ENCODE measurements around the gene RYR1.
"Not testable (repeated sequence)": the region's sequence is repeated elsewhere in the genome, so short reads cannot be mapped to it uniquely, and the experiment has no call there.

The RYR1 gene

GRCh38 chr19:38513156-38513555, 79.7 kb downstream of the RYR1 start:
- Mint-ChIP-seq H3K4me3 (peak overlapping the region; percentile 12), H3K4me1 (ENCODE audit: low read depth) (peaks cover 11% of the 10 kb centered on the region)
- H3K9me3 Mint-ChIP-seq (ENCODE audit: low read depth); H3K27me3 Mint-ChIP-seq; H3K27ac Mint-ChIP-seq; H3K36me3 Mint-ChIP-seq: not testable (repeated sequence)

GRCh38 chr19:38513762-38514167, 80.3 kb downstream of the RYR1 start:
- Mint-ChIP-seq H3K27ac (no peak overlapping the region), H3K4me1 (ENCODE audit: low read depth) (peaks cover 10% of the 10 kb centered on the region), H3K36me3 (no peaks in the 10 kb centered on the region)

DNA sequence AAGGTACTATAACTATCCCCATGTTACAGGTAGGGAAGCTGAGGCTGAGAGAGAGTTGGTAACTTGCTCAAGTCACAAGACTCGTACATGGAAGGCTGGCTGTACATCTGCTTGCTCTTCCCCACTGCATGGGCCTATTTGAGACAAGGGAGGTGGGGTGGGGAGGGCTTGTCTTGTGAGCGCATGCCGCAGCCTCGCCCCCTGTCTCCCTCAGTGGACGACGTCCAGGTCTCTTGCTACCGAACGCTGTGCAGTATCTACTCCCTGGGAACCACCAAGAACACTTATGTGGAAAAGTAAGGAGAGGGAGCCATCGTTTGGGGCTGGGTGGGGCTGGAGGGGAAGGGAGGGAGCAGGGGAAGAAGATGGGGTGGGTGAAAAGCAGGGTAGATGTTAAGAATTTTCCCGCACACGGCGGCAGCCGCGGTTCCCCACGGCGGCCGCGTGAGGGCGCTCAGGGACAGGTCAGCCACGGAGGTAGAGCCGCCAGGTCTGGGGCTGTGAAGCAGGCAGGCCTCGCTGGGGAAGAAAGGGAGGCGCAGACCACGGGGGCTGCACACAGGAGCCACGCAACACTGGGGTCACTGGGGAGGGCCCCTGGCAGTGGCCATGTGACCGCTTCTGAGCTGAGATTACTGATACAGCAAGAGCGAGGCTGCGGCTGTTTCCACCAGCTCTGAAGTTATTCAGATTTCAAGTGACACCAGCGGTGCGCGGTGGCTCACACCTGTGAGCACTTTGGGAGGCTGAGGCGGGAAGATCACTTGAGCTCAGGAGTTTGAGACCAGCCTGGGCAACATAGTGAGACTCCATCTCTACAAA, 81.5 kb downstream of the RYR1 start:
- Mint-ChIP-seq H3K27ac (no peak overlapping the region), H3K9me3 (ENCODE audit: low read depth) (no peaks in the 10 kb centered on the region), H3K4me3 (no peak overlapping the region), H3K4me1 (ENCODE audit: low read depth) (peaks cover 10% of the 10 kb centered on the region), H3K36me3 (no peaks in the 10 kb centered on the region), H3K27me3 (no peaks in the 10 kb centered on the region)

More at GRCh38 chr19:38513762-38514167, 80.3 kb downstream of the RYR1 start:
- Mint-ChIP-seq H3K4me3 (no peak overlapping the region), H3K27me3 (no peaks in the 10 kb centered on the region), H3K9me3 (ENCODE audit: low read depth) (no peaks in the 10 kb centered on the region)

GRCh38 chr19:38515896-38516295, 82.4 kb downstream of the RYR1 start:
- peaks cover 10% of the 10 kb centered on the region for H3K4me1 Mint-ChIP-seq (ENCODE audit: low read depth)
- H3K27me3 Mint-ChIP-seq = no peaks in the 10 kb centered on the region
- no peak overlapping the region for H3K4me3 Mint-ChIP-seq
- no peak overlapping the region for H3K27ac Mint-ChIP-seq
- H3K9me3 Mint-ChIP-seq (ENCODE audit: low read depth) = no peaks in the 10 kb centered on the region
- no peaks in the 10 kb centered on the region for H3K36me3 Mint-ChIP-seq

- Mint-ChIP-seq H3K36me3 (no peaks in the 10 kb centered on the region), H3K4me3 (no peak overlapping the region), H3K9me3 (ENCODE audit: low read depth) (no peaks in the 10 kb centered on the region), H3K27me3 (no peaks in the 10 kb centered on the region), H3K4me1 (ENCODE audit: low read depth) (peaks cover 10% of the 10 kb centered on the region), H3K27ac (no peak overlapping the region)
Observed at GRCh38 chr19:38516802-38517201, 83.3 kb downstream of the RYR1 start.

DNA sequence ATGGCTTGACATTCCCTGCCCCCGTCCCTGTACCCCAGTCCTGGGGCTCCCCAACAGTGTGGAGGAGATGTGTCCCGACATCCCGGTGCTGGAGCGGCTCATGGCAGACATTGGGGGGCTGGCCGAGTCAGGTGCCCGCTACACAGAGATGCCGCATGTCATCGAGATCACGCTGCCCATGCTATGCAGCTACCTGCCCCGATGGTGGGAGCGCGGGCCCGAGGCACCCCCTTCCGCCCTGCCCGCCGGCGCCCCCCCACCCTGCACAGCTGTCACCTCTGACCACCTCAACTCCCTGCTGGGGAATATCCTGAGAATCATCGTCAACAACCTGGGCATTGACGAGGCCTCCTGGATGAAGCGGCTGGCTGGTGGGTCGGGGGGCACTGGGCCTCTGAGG, 83.8 kb downstream of the RYR1 start:
- H3K27ac Mint-ChIP-seq = no peak overlapping the region
- no peaks in the 10 kb centered on the region for H3K9me3 Mint-ChIP-seq (ENCODE audit: low read depth)
- no peaks in the 10 kb centered on the region for H3K36me3 Mint-ChIP-seq
- H3K4me3 Mint-ChIP-seq = no peak overlapping the region
- no peaks in the 10 kb centered on the region for H3K27me3 Mint-ChIP-seq
- H3K4me1 Mint-ChIP-seq (ENCODE audit: low read depth) = peaks cover 10% of the 10 kb centered on the region

DNA sequence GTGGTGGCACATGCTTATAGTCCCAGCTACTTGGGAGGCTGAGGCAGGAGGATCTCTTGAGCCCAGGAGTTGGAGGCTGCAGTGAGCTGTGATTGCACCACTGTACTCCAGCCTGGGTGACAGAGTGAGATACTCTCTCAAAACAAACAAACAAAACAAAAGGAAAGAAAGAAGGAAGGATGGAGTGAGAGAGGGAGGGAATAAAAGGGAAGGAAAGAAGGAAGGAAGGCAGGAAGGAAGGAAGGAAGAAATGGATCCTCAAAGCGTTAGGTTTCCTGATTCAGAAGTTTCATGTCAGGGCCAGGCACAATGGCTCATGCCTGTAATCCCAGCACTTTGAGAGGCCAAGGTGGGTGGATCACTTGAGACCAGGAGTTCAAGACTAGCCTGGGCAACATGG, 84.5 kb downstream of the RYR1 start:
- not testable (repeated sequence) for H3K4me1 Mint-ChIP-seq (ENCODE audit: low read depth); H3K27me3 Mint-ChIP-seq; H3K9me3 Mint-ChIP-seq (ENCODE audit: low read depth); H3K27ac Mint-ChIP-seq; H3K36me3 Mint-ChIP-seq; H3K4me3 Mint-ChIP-seq

DNA sequence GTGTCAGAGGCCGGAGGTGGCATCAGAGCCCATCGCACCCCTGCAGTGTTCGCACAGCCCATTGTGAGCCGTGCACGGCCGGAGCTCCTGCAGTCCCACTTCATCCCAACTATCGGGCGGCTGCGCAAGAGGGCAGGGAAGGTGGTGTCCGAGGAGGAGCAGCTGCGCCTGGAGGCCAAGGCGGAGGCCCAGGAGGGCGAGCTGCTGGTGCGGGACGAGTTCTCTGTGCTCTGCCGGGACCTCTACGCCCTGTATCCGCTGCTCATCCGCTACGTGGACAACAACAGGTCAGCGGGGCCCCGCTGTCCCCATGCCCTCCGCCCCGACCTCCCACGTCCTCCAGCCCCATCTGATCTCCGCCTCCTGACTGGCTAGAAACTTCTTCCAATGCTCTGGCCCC, 85.7 kb downstream of the RYR1 start:
- H3K4me1 Mint-ChIP-seq (ENCODE audit: low read depth) = peaks cover 3% of the 10 kb centered on the region
- no peaks in the 10 kb centered on the region for H3K9me3 Mint-ChIP-seq (ENCODE audit: low read depth)
- H3K27ac Mint-ChIP-seq = no peak overlapping the region
- H3K27me3 Mint-ChIP-seq = no peaks in the 10 kb centered on the region
- no peak overlapping the region for H3K4me3 Mint-ChIP-seq
- H3K36me3 Mint-ChIP-seq = no peaks in the 10 kb centered on the region

DNA sequence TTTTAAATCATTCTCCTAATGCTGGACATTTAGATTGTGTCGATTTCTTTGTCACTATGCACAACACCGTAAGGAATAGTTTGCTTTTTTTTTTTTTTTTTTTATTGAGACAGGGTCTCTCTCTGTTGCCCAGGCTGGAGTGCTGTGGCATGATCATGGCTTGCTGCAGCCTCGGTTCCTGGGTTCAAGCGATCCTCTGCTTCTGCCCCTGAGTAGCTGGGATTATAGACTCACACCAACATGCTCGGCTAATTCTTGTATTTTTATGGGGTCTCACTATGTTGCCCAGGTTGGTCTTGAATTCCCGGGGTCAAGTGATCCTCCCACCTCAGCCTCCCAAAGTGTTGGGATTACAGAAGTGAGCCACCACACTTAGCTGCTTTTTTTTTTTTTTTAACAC, 86.5 kb downstream of the RYR1 start:
- H3K27ac Mint-ChIP-seq = no peak overlapping the region
- no peaks in the 10 kb centered on the region for H3K36me3 Mint-ChIP-seq
- no peaks in the 10 kb centered on the region for H3K27me3 Mint-ChIP-seq
- H3K9me3 Mint-ChIP-seq (ENCODE audit: low read depth) = no peaks in the 10 kb centered on the region
- no peak overlapping the region for H3K4me3 Mint-ChIP-seq
- H3K4me1 Mint-ChIP-seq (ENCODE audit: low read depth) = peaks cover 2% of the 10 kb centered on the region

DNA sequence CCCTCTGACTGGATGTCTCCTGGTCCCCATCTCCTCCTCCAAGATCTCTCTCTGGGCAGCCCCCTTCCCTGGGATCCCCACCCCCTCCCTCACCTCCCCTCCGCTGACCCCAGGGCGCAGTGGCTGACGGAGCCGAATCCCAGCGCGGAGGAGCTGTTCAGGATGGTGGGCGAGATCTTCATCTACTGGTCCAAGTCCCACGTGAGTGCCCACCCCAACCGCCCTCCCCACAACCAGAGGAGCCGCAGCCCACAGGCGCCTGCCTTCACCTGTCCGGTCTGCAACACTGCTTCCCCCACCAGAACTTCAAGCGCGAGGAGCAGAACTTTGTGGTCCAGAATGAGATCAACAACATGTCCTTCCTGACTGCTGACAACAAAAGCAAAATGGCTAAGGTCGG, 89.4 kb downstream of the RYR1 start:
- no peaks in the 10 kb centered on the region for H3K9me3 Mint-ChIP-seq (ENCODE audit: low read depth)
- H3K4me3 Mint-ChIP-seq = no peak overlapping the region
- H3K36me3 Mint-ChIP-seq = no peaks in the 10 kb centered on the region
- H3K4me1 Mint-ChIP-seq (ENCODE audit: low read depth) = no peaks in the 10 kb centered on the region
- H3K27me3 Mint-ChIP-seq = no peaks in the 10 kb centered on the region
- no peak overlapping the region for H3K27ac Mint-ChIP-seq

DNA sequence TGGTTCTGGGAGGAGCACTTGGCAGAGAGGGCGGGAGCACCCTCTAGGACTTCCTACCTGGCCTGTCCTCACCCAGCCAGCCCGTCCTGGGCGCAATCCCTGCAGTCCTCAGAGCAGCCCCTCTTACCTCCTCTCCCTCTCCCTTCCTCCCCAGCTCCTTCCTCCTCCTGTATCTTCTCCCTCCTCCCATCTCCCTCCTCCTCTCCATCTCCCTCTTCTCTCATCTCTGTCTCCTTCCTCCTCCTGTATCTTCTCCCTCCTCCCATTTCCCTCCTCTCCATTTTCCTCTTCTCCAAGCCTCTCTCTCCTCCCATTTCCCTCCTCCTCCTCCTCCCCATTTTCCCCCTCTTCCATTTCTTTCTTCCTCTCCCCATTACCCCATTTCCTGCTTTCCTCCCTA, 89.8 kb downstream of the RYR1 start:
- H3K36me3 Mint-ChIP-seq = no peaks in the 10 kb centered on the region
- no peaks in the 10 kb centered on the region for H3K9me3 Mint-ChIP-seq (ENCODE audit: low read depth)
- no peak overlapping the region for H3K27ac Mint-ChIP-seq
- no peaks in the 10 kb centered on the region for H3K27me3 Mint-ChIP-seq
- H3K4me1 Mint-ChIP-seq (ENCODE audit: low read depth) = no peaks in the 10 kb centered on the region
- no peak overlapping the region for H3K4me3 Mint-ChIP-seq

DNA sequence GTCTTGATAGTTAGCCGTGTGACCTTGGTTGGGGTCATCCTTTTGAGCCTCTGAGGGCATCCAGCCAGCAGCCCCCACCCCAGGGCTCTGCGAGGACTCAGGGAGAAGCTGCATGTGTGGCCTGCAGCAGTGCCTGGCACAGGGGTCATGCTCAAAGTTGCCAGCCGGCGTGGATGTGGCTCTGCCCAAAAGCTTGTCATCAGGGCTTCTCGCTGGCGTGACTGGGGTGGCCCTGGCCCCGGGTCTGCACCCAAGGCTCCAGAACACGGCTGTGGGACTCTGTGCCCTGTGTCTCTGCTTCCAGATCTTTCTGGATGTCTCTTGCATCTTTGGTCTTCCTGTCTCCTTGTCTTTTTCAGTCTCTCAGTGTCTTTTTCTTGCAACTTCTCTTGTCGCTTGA, 90.9 kb downstream of the RYR1 start:
- no peaks in the 10 kb centered on the region for H3K36me3 Mint-ChIP-seq
- no peak overlapping the region for H3K27ac Mint-ChIP-seq
- no peak overlapping the region for H3K4me3 Mint-ChIP-seq
- H3K9me3 Mint-ChIP-seq (ENCODE audit: low read depth) = no peaks in the 10 kb centered on the region
- H3K27me3 Mint-ChIP-seq = no peaks in the 10 kb centered on the region
- no peaks in the 10 kb centered on the region for H3K4me1 Mint-ChIP-seq (ENCODE audit: low read depth)

DNA sequence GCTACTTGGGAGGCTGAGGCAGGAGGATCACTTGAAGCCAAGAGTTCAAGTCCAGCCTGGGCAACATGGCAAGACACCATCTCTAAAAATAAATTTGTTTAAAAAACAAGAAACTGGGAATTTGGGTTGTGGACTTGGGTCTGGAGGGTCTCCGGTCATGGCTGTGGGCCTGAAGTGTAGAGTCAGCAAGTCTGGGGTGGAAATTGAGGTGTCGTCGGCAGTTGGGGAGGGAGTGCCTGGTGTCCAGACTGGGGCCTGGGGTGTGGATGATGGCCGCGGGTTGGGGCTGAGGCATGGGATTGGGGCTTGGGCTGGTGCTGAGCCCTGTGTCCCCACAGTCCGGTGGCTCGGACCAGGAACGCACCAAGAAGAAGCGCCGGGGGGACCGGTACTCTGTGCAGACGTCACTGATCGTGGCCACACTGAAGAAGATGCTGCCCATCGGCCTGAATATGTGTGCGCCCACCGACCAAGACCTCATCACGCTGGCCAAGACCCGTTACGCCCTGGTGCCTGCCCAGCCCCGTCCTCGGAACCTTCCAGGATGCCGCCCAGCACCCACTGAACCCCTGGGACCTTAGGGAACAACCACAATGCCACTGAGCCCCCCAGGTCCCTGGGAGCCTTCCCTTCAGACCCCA, 91.6 kb downstream of the RYR1 start:
- no peak overlapping the region for H3K4me3 Mint-ChIP-seq
- H3K27me3 Mint-ChIP-seq = no peaks in the 10 kb centered on the region
- H3K9me3 Mint-ChIP-seq (ENCODE audit: low read depth) = no peaks in the 10 kb centered on the region
- H3K36me3 Mint-ChIP-seq = no peaks in the 10 kb centered on the region
- no peaks in the 10 kb centered on the region for H3K4me1 Mint-ChIP-seq (ENCODE audit: low read depth)
- H3K27ac Mint-ChIP-seq = no peak overlapping the region

DNA sequence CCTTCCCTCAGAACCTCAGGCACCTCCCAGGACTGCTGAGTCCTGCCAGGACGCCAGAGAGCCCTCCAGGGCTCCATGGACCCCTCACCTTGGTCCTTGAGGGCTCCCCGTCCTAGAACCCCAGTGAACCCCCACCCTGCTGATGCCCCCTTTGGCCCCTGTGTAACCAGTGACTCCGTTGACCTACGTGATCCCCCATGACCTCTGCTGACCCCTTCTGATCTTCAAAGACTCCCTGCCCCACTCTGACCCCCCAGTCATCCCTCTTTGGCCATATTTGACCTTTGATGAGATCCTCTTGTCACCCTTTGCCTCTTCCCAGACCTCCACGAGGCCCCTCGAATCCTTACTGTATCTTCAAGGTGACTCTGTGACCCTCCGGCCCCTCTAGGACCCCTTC, 92.9 kb downstream of the RYR1 start:
- Mint-ChIP-seq H3K9me3 (ENCODE audit: low read depth) (no peaks in the 10 kb centered on the region), H3K4me1 (ENCODE audit: low read depth) (no peaks in the 10 kb centered on the region), H3K27me3 (no peaks in the 10 kb centered on the region), H3K36me3 (no peaks in the 10 kb centered on the region), H3K4me3 (no peak overlapping the region), H3K27ac (no peak overlapping the region)

DNA sequence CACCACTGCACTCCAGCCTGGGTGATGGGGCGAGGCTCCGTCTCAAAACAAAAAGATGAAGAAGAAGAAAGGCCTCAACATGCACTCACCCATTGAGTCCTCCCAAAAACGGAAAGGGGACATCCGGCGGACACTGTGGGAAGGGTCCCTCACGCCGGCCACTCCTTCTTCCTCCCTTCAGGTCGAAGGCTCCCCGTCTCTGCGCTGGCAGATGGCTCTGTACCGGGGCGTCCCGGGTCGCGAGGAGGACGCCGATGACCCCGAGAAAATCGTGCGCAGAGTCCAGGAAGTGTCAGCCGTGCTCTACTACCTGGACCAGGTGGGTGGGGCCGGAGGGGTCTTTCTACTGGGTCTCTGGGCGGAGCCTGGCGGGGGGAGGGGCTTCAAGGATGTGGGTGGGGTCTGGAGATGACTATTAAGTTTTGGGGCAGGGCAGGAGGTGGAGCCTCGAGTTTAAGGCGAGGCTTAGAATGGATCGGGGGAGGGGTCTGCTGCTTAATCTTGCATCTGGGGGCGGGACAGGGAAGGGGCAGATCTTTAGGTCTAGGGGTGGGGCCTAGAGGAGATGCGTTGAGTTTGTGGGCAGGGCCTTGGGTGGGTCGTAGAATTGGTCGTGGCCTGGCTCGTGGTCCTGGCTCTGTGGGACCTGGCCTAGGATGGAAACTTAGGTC, 94.1 kb downstream of the RYR1 start:
- Mint-ChIP-seq H3K4me3 (no peak overlapping the region), H3K36me3 (no peaks in the 10 kb centered on the region), H3K27me3 (no peaks in the 10 kb centered on the region), H3K9me3 (ENCODE audit: low read depth) (no peaks in the 10 kb centered on the region), H3K4me1 (ENCODE audit: low read depth) (no peaks in the 10 kb centered on the region), H3K27ac (no peak overlapping the region)
